HG03558 (cell line): ENCODE measurements around the gene NUP205.

Source experiments
- ATAC-seq: cut with Tn5 transposase; IDR thresholded peaks from one replicate; pipeline ENCODE4 v1.9.1; 2021; ENCODE audit warnings: moderate number of reproducible peaks; ENCODE audit not compliant: unreplicated experiment; ENCODE audit errors: extremely low read depth

Gene NUP205

GRCh38 chr7:135557455-135558336 lies at the start of gene NUP205:
TSS of gene NUP205 (plus strand) at chr7:135557917. CDS start at chr7:135557945, 28 bp downstream.
- peak; percentile 43 for ATAC-seq

- no peak for ATAC-seq
These were observed 48.7 kb upstream of the NUP205 start for GRCh38 chr7:135508883-135509588.

- no peak for ATAC-seq
These were observed 48.2 kb upstream of the NUP205 start for GRCh38 chr7:135509589-135509838.

DNA sequence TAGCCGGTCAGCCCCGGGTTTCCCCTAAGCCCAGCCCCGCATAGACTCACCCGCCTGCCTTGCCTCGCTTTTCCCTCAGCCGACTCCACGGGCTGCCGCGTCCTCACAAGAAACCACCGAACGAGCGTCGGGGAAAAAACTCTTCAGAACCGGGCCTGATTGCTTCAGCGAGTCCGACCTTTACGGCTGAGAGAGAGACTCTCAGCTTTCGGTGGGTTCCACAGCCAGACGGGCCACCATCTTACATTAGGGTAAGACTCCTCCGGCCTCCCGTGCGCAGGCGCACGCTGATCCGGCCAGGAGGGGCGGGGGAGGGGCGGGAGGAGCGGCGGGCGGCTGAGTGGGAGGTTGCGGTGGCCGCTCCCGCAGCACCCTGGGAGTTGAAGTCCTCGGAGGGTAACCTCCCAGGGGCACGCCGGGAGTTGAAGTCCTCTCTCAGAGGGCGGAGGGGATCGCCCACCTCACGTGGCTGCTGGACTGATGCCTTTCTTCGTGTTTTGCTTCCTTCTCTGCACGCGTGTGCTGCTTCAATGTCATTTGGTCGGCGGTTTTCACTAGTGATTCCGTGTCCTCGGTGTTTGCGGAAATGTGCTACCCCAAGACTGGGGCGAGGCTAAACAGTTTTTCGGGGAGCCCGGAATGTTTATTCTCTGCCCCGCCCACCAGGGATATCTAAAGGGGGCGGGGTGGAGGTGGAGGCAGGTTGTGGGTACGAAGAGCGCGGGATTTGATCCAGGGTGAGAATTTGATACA lies 47.7 kb upstream of the NUP205 start, which contains the start of gene CNOT4:
Gene CNOT4 (minus strand): TSS at position 264 of the 753 bp plus-strand sequence. CDS start 71,771 bp downstream, outside the sequence.
- peak; percentile 83 for ATAC-seq

DNA sequence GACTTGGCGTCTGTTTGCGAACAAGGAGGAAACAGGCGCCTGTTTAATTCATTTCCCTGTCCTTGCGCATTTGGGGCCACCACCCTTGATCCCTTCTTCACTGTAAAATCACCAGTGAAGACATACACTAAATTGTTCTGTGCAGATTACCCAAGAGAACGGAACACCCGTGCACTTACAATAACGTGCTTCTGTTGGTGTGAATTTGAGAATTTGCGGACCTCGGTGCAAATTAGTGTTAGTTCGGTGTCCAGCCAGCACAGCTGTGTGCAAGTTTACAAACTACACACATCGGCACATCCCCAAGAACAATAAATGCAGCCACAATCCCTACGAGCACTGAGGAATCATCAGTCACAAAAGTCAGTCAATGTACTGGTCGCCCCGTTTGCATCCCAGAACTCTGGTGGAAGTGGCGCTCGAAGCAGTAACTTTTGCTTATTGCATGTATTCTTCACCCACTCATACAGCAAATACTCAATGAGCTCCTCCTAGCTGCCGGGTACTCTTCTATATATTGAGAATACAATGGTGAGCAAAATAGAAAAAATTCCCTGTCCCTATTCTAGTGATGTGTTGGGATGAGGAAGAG lies 47.0 kb upstream of the NUP205 start:
- ATAC-seq, result no peak

GRCh38 chr7:135512135-135512887 lies 45.4 kb upstream of the NUP205 start:
- peak; percentile 36 for ATAC-seq

DNA sequence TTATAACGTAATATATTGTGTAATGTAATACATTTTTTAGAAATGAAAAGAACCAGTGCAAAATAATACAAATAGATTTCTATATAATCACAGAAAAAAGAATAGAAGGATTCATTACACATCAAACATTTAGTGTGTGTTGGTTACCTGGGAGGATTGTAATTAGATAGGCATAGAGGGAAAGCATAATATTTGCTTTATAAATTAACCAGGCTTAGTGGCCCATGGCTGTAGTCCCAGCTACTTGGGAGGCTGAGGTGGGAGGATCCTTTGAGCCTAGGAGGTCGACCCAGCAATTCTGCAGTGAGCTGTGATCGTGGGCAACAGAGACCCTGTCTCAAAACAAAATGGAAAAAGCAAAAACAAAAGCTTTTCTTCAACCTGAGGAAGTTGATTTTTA lies 42.9 kb upstream of the NUP205 start:
- no peak for ATAC-seq

DNA sequence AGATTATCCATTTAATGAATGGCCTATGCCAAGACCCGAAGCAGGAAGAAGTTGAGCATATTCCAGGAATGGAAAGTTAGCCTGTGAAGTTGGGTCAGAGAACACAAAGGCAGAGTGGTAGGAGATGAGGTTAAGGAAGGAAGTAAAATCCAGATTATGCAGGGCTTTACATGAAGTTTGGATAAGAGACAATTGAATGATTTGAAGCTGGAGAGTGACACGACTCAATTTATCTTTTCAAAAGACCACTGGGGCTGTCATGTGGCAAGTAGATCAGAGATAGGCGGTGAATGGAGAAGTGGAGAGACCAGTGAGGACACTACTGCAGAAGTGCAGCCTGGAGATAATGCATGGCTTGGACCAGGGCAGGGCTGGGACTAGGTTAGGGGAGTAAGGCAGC lies 40.7 kb upstream of the NUP205 start:
- no peak for ATAC-seq

DNA sequence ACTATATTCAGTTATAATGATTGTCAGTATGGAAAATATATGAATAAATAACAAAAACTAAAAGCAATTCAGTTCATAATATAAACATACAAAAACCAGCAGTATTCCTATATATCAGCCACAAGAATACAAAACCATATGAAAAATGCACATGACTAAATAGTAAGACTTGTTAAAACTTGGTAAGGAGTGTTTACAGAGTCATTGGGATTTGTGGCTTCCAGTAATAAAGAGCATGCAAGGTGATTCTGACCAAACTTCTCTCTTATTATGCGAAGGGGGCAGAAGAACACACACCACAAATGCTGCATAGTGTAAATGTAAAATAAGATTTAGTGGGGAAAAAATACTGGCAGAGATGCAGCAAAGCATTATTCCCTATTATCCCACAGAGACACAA lies 39.0 kb upstream of the NUP205 start:
- ATAC-seq, result no peak

DNA sequence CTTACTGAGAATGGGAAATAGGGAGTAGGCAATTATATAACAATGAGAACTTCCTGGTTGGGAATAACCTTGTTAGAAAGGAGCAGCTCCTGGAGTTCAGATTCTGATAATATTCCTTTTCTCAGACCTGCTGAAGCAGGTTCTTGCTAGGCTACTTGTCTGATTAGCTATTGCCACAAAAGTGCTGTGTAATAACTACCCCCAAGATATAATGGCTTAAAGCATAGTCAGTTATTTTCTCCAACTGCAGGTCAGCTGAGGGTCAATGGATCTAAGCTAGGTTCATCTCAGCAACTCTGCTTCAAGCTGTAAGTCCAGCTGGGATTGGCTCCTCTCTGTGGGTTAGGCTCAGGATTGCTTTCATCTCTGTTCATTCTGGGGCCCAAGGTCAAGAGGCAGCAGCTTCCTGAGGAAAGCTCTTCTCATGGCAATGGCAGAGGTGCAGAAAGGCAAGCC lies 38.5 kb upstream of the NUP205 start:
- no peak for ATAC-seq

DNA sequence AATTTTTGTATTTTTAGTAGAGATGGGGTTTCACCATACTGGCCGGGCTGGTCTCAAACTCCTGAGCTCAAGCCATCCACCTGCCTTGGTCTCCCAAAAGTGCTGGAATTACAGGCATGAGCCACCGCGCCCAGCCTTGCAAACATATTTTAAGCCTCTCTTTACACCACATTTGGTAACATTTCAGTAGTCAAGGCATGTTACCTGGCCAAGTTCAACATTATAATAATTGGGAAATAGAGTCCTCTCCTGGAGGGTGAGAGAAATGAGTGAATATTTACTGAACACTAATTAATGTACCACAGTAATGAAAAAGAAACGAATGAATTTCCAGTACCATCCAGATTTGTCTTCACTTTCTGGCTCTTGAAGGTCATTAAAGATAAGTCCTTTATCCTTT lies 37.8 kb upstream of the NUP205 start:
- no peak for ATAC-seq

GRCh38 chr7:135522509-135522908 lies 35.2 kb upstream of the NUP205 start:
- no peak for ATAC-seq

DNA sequence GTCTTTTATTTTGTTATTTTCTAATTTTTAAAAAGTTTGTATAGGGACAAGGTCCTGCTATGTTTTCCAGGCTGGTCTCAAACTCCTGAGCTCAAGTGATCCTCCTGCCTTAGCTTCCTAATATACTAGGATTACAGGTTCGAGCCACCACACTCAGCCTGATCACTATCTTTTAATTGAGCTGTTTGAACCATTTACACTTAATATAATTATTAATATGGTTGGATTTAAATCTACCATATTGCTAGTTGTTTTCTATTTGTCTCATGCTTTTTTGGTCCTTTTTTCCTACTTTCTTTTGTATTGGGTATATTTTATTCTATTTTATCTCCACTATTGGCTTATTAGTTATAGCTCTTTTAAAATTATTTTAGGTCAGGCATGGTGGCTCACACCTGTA lies 34.6 kb upstream of the NUP205 start:
- ATAC-seq, result no peak

GRCh38 chr7:135525426-135525825 lies 32.3 kb upstream of the NUP205 start:
- no peak for ATAC-seq

GRCh38 chr7:135527025-135527424 lies 30.7 kb upstream of the NUP205 start:
- ATAC-seq, result no peak

GRCh38 chr7:135536150-135536549 lies 21.6 kb upstream of the NUP205 start:
- ATAC-seq, result no peak

DNA sequence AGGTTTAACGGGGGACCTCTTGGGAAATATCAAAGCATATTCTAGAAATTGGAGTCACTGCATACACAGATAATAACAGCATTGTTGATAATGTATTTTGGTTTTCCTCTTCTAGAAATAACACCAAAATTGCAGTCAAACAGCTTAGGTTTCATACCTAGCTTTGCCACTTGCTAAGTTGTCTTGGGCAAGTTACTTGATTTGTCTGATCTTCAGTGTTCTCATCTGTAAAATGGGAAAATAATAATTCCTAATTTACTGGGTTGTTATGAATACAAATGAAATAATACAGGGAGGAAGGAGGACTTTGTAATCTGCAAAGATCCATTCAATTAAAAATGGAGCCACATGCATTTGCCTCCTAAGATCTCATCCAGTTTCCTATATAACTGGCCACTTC lies 20.3 kb upstream of the NUP205 start:
- ATAC-seq, result no peak

DNA sequence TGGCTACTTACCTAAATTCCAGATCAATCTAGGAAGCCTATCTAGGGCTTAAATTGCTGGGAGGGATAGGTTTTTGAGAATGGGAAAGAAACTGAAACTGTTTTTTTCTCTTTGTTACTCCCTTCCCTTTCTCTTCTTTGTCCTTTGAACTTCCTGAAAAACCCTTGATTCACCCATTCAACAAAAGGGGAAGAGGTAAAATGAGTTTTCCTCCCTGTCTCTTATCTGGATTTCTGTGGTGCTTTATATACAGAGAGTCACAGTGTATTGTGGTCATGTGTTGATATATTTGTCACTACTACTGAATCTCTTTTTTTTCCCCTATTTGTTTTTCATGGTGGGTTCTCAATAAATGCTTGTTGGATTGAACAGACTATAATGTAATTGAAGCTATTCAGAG lies 19.8 kb upstream of the NUP205 start:
- no peak for ATAC-seq

GRCh38 chr7:135538376-135538775 lies 19.3 kb upstream of the NUP205 start:
- no peak for ATAC-seq

GRCh38 chr7:135539629-135540028 lies 18.1 kb upstream of the NUP205 start:
- no peak for ATAC-seq
